Nephron (organoid): ENCODE measurements around the gene SLC25A48.
A peak's percentile ranks its signal among the peaks of the same experiment; 100 is the strongest.

Source experiments
- H3K27ac Mint-ChIP-seq, 3 experiments: 2 replicates each; pipeline ENCODE4 v1.8.0; 2020; ENCODE audit warnings: mixed read lengths in 3 of 3, mild to moderate bottlenecking in 2 of 3, moderate library complexity in 1 of 3
- H3K27me3 Mint-ChIP-seq: 2 replicates; pipeline ENCODE4 v1.8.0; 2021; ENCODE audit warnings: low read depth, mild to moderate bottlenecking, moderate library complexity, mixed read lengths
- H3K36me3 Mint-ChIP-seq: 2 replicates; pipeline ENCODE4 v1.8.0; 2020; ENCODE audit warnings: low read depth, mixed read lengths
- H3K4me1 Mint-ChIP-seq: 2 replicates; pipeline ENCODE4 v1.8.0; 2020; ENCODE audit warnings: mixed read lengths
- H3K4me3 Mint-ChIP-seq, 3 experiments: 2 replicates each; pipeline ENCODE4 v1.8.0; 2020; ENCODE audit warnings: mild to moderate bottlenecking in 3 of 3, mixed read lengths in 3 of 3, moderate library complexity in 2 of 3
- H3K9me3 Mint-ChIP-seq: 2 replicates; pipeline ENCODE4 v1.8.0; 2020; ENCODE audit warnings: mixed read lengths
- TF ChIP-seq, protein P1 (sequence below), 3 experiments: fragments of 200-600 bp; sonication (generic); IDR thresholded peaks; one replicate each; pipeline ENCODE4 v1.5.0; 2021; ENCODE audit warnings: antibody characterized with exemption in 3 of 3; ENCODE audit not compliant: unreplicated experiment in 3 of 3

The SLC25A48 gene

DNA sequence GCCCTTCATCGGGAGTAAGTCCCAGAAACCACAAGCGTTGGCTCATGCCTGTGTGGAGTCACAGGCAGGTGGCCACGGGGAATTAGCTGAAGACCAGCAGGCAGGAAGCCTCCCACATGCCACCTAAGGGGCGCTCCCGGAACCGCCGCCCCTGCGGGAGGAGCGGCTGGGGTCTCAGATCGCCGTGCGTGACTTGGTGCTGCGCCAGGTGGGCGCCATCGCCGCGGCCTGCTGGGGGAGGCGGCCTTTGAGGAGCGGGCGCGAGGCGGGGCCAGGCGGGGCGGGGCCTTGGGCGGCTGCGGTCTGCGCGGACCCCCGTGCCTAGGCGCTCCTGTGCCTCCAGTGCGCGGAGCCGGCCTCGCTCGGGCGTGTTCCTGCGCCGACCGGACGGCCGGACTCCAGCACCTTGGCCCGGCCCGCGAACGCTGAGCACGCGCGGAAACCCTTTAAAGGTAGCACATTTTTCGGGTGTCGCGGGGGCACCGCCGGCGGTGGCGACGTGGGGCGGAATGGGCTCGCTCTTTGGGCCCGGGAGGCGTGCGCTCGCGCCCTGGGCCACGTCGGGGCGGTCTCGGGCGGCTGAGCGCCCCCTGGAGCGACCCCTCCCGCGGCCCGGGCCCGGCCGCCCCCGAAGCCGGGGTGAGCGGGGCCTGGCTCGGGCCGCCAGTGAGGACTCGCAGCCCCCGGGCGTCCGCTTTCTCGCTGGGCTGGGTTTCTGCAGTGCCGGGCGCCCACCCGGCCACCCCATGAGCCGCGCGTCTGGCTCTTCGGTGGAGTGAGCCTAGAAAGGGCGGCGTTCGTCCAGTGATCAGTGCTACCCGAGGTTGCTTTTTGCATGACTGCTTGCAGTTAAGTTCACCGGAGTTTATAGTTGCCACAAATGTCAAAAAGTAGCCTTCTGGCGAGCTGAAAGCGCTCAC lies 95.8 kb downstream of the SLC25A48 start:
- TF ChIP-seq, protein P1, sequence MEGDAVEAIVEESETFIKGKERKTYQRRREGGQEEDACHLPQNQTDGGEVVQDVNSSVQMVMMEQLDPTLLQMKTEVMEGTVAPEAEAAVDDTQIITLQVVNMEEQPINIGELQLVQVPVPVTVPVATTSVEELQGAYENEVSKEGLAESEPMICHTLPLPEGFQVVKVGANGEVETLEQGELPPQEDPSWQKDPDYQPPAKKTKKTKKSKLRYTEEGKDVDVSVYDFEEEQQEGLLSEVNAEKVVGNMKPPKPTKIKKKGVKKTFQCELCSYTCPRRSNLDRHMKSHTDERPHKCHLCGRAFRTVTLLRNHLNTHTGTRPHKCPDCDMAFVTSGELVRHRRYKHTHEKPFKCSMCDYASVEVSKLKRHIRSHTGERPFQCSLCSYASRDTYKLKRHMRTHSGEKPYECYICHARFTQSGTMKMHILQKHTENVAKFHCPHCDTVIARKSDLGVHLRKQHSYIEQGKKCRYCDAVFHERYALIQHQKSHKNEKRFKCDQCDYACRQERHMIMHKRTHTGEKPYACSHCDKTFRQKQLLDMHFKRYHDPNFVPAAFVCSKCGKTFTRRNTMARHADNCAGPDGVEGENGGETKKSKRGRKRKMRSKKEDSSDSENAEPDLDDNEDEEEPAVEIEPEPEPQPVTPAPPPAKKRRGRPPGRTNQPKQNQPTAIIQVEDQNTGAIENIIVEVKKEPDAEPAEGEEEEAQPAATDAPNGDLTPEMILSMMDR (IDR thresholded peaks at IDR 0.05; ENCODE audit: unreplicated experiment in 3 of 3), result peak in 1 of 3 experiments; percentile 19
- peaks cover 9% of the 10 kb centered on the region for H3K9me3 Mint-ChIP-seq
- H3K27me3 Mint-ChIP-seq, result peaks cover 69% of the 10 kb centered on the region
- H3K4me1 Mint-ChIP-seq, result peaks cover 5% of the 10 kb centered on the region
- H3K36me3 Mint-ChIP-seq, result no peaks in the 10 kb centered on the region
- H3K4me3 Mint-ChIP-seq, result peak overlapping the region; percentile 85 to 87 (median 85)
- H3K27ac Mint-ChIP-seq, result no peak overlapping the region

DNA sequence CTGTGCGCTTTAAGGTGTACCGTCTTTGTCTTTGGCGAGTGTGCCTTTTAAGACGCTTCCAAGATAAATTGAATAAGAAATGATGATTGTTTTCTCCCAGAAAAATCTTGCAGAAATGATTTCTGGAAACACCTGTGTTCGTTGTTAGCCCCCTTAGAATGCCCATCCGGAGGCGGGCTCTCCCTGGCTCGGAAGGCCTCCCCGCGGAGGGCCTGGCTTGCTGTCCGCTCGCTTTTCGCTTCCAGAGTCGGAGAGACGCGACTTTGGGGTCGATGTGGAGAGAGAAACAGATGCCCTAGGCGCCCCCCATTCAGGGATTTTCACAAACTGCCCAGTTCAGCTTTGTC lies 96.5 kb downstream of the SLC25A48 start:
- peak overlapping the region; percentile 85 to 87 (median 85) for H3K4me3 Mint-ChIP-seq
- TF ChIP-seq, protein P1 (IDR thresholded peaks at IDR 0.05; ENCODE audit: unreplicated experiment in 3 of 3), result no peak
- peaks cover 9% of the 10 kb centered on the region for H3K9me3 Mint-ChIP-seq
- H3K27ac Mint-ChIP-seq, result no peak overlapping the region
- H3K36me3 Mint-ChIP-seq, result no peaks in the 10 kb centered on the region
- peaks cover 67% of the 10 kb centered on the region for H3K27me3 Mint-ChIP-seq
- peaks cover 5% of the 10 kb centered on the region for H3K4me1 Mint-ChIP-seq

DNA sequence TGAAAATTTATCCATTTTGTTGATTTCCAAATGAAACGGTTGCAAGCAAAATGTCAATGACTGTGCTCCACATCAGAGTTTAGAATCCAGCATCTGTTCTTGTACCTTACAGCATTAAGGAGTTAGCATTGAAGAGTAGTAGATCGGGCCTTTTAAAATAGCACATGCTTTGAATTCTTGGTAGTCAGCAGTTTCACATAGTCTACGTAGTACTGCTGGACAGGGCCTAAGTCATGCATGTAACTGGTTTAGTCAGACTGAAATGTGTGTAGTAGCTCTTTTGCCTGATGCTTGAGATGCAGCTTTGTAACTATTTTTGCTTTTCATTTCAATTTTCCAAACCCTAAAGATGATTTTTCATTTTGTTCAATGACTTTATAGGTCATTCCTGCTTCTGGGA lies 100.5 kb downstream of the SLC25A48 start:
- Mint-ChIP-seq H3K27ac (no peak overlapping the region), H3K4me1 (peaks cover 5% of the 10 kb centered on the region), H3K36me3 (no peaks in the 10 kb centered on the region), H3K27me3 (peaks cover 37% of the 10 kb centered on the region), H3K4me3 (no peak overlapping the region), H3K9me3 (no peaks in the 10 kb centered on the region)
- TF ChIP-seq, protein P1 (IDR thresholded peaks at IDR 0.05; ENCODE audit: unreplicated experiment in 3 of 3), result no peak

DNA sequence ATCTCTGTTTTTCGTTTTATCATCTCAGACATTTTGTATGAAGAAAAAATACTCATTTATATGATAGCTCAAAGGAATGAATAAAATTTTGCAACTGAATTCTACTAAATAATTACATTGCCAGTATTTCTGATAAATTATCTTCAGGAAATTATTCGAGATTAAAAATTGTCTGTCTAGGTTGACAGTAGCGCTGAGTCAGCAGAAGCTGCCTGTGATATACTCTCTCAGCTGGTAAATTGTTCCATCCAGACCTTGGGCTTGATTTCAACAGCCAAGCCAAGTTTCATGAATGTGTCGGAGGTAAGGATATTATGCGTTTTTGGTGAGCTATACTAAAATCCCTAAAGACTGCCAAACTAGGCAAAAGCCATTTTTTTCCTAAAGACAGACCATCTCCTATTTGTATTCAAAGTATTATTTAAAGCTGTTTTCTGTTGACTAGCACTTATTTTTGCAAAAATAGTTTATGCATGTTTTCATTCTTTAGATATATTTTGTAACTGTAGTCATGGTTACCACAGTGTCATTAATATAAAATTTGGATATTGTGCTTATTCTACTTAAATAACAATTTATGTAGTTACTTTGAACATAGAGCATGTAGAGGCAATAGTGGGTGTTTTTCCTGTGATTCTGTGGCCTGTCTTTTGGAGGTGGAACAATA lies 102.9 kb downstream of the SLC25A48 start:
- peaks cover 19% of the 10 kb centered on the region for H3K27me3 Mint-ChIP-seq
- H3K36me3 Mint-ChIP-seq, result no peaks in the 10 kb centered on the region
- H3K27ac Mint-ChIP-seq, result no peak overlapping the region
- no peak overlapping the region for H3K4me3 Mint-ChIP-seq
- H3K4me1 Mint-ChIP-seq, result no peaks in the 10 kb centered on the region
- H3K9me3 Mint-ChIP-seq, result no peaks in the 10 kb centered on the region
- TF ChIP-seq, protein P1 (IDR thresholded peaks at IDR 0.05; ENCODE audit: unreplicated experiment in 3 of 3), result no peak
